Lower leg skin (tissue), 3 donors: ENCODE data around the gene CREB5.

ENCODE experiments used
- POLR2A ChIP-seq, 2 donors: fragments of 450-650 bp; IDR thresholded peaks; one replicate each; pipeline ENCODE4 v1.6.1; 2016 to 2017; ENCODE audit warnings: antibody characterized with exemption in 2 of 2, mild to moderate bottlenecking in 1 of 2, moderate library complexity in 1 of 2
- TF ChIP-seq, protein P1 (sequence below), 3 donors: fragments of 450-650 bp; IDR thresholded peaks; one replicate each; pipeline ENCODE4 v1.5.1; 2016; ENCODE audit warnings: antibody characterized with exemption in 3 of 3, mild to moderate bottlenecking in 3 of 3, moderate library complexity in 2 of 3

DNA sequence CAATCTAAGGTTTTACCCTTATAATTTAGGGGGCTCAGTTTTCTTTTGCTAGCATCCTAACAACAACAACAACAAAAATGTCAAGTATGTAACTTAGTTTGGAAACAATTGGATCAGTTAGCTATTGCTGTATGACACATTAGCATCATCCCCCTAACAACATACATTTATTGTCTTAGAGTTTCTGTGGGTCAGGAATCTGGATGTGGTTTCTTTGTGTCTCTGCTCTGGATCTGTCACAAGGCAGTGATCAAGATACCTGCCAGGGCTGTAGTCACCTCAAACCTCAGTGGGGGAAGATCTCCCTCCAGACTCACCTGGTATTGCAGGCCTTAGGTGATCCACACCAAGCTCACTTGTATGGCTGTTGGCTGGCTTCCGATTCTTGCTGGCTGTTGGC, 18.3 kb downstream of the CREB5 start:
- TF ChIP-seq, protein P1, sequence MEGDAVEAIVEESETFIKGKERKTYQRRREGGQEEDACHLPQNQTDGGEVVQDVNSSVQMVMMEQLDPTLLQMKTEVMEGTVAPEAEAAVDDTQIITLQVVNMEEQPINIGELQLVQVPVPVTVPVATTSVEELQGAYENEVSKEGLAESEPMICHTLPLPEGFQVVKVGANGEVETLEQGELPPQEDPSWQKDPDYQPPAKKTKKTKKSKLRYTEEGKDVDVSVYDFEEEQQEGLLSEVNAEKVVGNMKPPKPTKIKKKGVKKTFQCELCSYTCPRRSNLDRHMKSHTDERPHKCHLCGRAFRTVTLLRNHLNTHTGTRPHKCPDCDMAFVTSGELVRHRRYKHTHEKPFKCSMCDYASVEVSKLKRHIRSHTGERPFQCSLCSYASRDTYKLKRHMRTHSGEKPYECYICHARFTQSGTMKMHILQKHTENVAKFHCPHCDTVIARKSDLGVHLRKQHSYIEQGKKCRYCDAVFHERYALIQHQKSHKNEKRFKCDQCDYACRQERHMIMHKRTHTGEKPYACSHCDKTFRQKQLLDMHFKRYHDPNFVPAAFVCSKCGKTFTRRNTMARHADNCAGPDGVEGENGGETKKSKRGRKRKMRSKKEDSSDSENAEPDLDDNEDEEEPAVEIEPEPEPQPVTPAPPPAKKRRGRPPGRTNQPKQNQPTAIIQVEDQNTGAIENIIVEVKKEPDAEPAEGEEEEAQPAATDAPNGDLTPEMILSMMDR (IDR thresholded peaks at IDR 0.05) = no peak
- no peak for TF ChIP-seq POLR2A (IDR thresholded peaks at IDR 0.05)
